Midbrain (tissue), 1 donor: Measurements from ENCODE around the gene MRPL27.
"Not testable (repeated sequence)": the region's sequence is repeated elsewhere in the genome, so short reads cannot be mapped to it uniquely, and the experiment has no call there.

Experiments
- DNase-seq: peaks from one replicate; lab custom pipeline; 2025; lab: John Stamatoyannopoulos, UW

MRPL27 gene

GRCh38 chr17:50372758-50373556 lies at the start of gene MRPL27, which contains the start of gene EME1:
Gene MRPL27 (minus strand): TSS chr17:50373184. CDS start chr17:50373170, 14 bp downstream.
Gene EME1 (plus strand): TSS chr17:50373229. CDS start chr17:50375209, 1,980 bp downstream.
- peak; percentile 96 for DNase-seq

- DNase-seq, result no peak
These were observed 49.8 kb upstream of the MRPL27 start for GRCh38 chr17:50422738-50423137.

GRCh38 chr17:50421308-50422051 lies 48.5 kb upstream of the MRPL27 start:
- no peak for DNase-seq

- no peak for DNase-seq
These were observed 47.6 kb upstream of the MRPL27 start for GRCh38 chr17:50420419-50421112.

- not testable (repeated sequence) for DNase-seq
These were observed 46.6 kb upstream of the MRPL27 start for GRCh38 chr17:50419577-50419976.

GRCh38 chr17:50414808-50415207 lies 41.8 kb upstream of the MRPL27 start:
- DNase-seq, result no peak

GRCh38 chr17:50412188-50412732 lies 39.3 kb upstream of the MRPL27 start:
- no peak for DNase-seq

- no peak for DNase-seq
These were observed 34.9 kb upstream of the MRPL27 start for GRCh38 chr17:50407921-50408320.

- DNase-seq, result no peak
These were observed 33.6 kb upstream of the MRPL27 start for GRCh38 chr17:50406578-50406977.

GRCh38 chr17:50405351-50405750 lies 32.4 kb upstream of the MRPL27 start:
- DNase-seq, result not testable (repeated sequence)

- not testable (repeated sequence) for DNase-seq
These were observed 26.6 kb upstream of the MRPL27 start for GRCh38 chr17:50399591-50399990.

GRCh38 chr17:50398672-50399071 lies 25.7 kb upstream of the MRPL27 start:
- DNase-seq, result not testable (repeated sequence)

GRCh38 chr17:50397919-50398285 lies 24.9 kb upstream of the MRPL27 start:
- no peak for DNase-seq

GRCh38 chr17:50397111-50397918 lies 24.3 kb upstream of the MRPL27 start, which contains the start of gene LRRC59:
Gene LRRC59 (minus strand): TSS chr17:50397523. CDS start chr17:50397317, 206 bp downstream.
- DNase-seq, result peak; percentile 82

GRCh38 chr17:50396261-50397110 lies 23.5 kb upstream of the MRPL27 start:
- DNase-seq, result no peak

- DNase-seq, result no peak
These were observed 21.7 kb upstream of the MRPL27 start for GRCh38 chr17:50394711-50395110.

- DNase-seq, result no peak
These were observed 20.7 kb upstream of the MRPL27 start for GRCh38 chr17:50393700-50394099.

GRCh38 chr17:50392621-50393020 lies 19.6 kb upstream of the MRPL27 start:
- no peak for DNase-seq

GRCh38 chr17:50389534-50389933 lies 16.6 kb upstream of the MRPL27 start:
- no peak for DNase-seq

GRCh38 chr17:50388728-50389127 lies 15.7 kb upstream of the MRPL27 start:
- DNase-seq, result no peak
